H1 (cell line): ENCODE results near the gene CSAD. TPM values are rescaled to one million over a fixed set of nuclear protein-coding genes. Genes with fewer than 3 reads are reported as not detected.

Experiments used
- CHD1 ChIP-seq: IDR thresholded peaks from 2 replicates; pipeline ENCODE4 v1.6.1; 2012; ENCODE audit warnings: low read depth, low read length, improper control_type of control experiment
- CHD7 ChIP-seq: fragments of 300-600 bp; sonication (generic); IDR thresholded peaks from 2 replicates; pipeline ENCODE4 v1.7.1; 2012; ENCODE audit warnings: low read length, moderate library complexity, mild to moderate bottlenecking, inconsistent platforms; ENCODE audit not compliant: insufficient replicate concordance
- MAFK ChIP-seq: IDR thresholded peaks from 2 replicates; pipeline ENCODE4 v1.6.1; 2012; ENCODE audit warnings: low read depth, mild to moderate bottlenecking, improper control_type of control experiment, low read length
- POLR2A ChIP-seq, 2 experiments: IDR thresholded peaks; 1 replicate in 1 of 2; 2 replicates in 1 of 2; pipeline ENCODE4 v1.6.1; 2011; ENCODE audit warnings: low read depth in 2 of 2, low read length in 2 of 2, mild to moderate bottlenecking in 2 of 2; ENCODE audit errors: control extremely low read depth in 1 of 2
- SIN3A ChIP-seq, 2 experiments: IDR thresholded peaks in 1 of 2; conservative IDR thresholded peaks in 1 of 2; 2 replicates each; pipeline ENCODE4 v1.6.1; 2011 to 2012; ENCODE audit warnings: low read length in 2 of 2, improper control_type of control experiment in 1 of 2, low read depth in 1 of 2, mild to moderate bottlenecking in 1 of 2
- polyA plus RNA-seq, 7 experiments: library from polyadenylated mRNA; depleted of rRNA in 3 of 7; stranded (reverse) in 5 of 7; unstranded in 2 of 7; fragments of >200 nt in 5 of 7; fragments of 200-250 nt in 2 of 7; gene quantifications; 1 replicate in 5 of 7; 2 replicates in 1 of 7; 4 replicates in 1 of 7; pipeline versions ENCODE4 v1.2.1 to v1.2.3, GENCODE V29; 2011 to 2013; ENCODE audit warnings: missing spikeins in 2 of 7, mixed read lengths in 2 of 7
- total RNA-seq: library from RNA; stranded (reverse); fragmentation: NEBNext Ultra II Directional; extraction: Animal tissue kit (Norgen Biotek cat#: 25700); gene quantifications from 2 replicates; pipeline ENCODE4 v1.2.1, GENCODE V29; 2021
- TF ChIP-seq, protein P1 (sequence below): IDR thresholded peaks from 2 replicates; pipeline ENCODE4 v1.6.1; 2011; ENCODE audit warnings: low read length, improper control_type of control experiment

The CSAD gene
- total and polyA plus RNA-seq, 2 of the 8 experiments (the other 6 are each of a cell fraction or from before 2014, with no cell fraction given): 8.8 to 11.3 TPM

- TF ChIP-seq POLR2A (IDR thresholded peaks at IDR 0.05; ENCODE audit: control extremely low read depth in 1 of 2, low read depth in 2 of 2, low read length in 2 of 2) (no peak), MAFK (no peak), SIN3A (conservative IDR thresholded peaks at IDR 0.05 in 1 of 2, IDR thresholded peaks at IDR 0.05 in 1 of 2; ENCODE audit: low read depth in 1 of 2, low read length in 2 of 2) (no peak), CHD7 (no peak), CHD1 (no peak)
- TF ChIP-seq, protein P1, sequence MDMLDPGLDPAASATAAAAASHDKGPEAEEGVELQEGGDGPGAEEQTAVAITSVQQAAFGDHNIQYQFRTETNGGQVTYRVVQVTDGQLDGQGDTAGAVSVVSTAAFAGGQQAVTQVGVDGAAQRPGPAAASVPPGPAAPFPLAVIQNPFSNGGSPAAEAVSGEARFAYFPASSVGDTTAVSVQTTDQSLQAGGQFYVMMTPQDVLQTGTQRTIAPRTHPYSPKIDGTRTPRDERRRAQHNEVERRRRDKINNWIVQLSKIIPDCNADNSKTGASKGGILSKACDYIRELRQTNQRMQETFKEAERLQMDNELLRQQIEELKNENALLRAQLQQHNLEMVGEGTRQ: no peak
These were observed 61.9 kb downstream of the CSAD start (continued) for GRCh38 chr12:53118751-53119300.
